Measurements from ENCODE around the gene GSTA5.
"Not testable (repeated sequence)": the region's sequence is repeated elsewhere in the genome, so short reads cannot be mapped to it uniquely, and the experiment has no call there.

GSTA5 gene

DNA sequence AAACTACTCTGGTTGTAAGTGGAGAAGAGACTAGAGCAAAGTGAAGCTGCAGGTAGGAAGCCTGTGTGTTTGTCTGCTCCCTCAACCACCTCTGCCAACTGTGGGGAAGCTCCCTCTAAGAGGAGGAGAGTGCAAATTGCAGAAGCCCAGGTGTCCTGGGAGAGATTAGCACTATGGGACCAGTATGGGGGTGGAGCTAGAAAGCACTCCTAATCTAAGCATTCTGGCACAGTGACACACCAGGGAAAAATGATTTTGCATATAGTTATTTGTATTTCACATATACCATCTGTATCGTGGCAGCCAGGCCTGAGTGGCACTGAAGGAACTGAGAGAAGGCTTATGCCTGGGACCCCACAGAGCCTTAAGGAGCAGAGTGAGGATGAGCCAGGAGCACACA lies 49.8 kb downstream of the GSTA5 start:
- TF ChIP-seq, protein P1, sequence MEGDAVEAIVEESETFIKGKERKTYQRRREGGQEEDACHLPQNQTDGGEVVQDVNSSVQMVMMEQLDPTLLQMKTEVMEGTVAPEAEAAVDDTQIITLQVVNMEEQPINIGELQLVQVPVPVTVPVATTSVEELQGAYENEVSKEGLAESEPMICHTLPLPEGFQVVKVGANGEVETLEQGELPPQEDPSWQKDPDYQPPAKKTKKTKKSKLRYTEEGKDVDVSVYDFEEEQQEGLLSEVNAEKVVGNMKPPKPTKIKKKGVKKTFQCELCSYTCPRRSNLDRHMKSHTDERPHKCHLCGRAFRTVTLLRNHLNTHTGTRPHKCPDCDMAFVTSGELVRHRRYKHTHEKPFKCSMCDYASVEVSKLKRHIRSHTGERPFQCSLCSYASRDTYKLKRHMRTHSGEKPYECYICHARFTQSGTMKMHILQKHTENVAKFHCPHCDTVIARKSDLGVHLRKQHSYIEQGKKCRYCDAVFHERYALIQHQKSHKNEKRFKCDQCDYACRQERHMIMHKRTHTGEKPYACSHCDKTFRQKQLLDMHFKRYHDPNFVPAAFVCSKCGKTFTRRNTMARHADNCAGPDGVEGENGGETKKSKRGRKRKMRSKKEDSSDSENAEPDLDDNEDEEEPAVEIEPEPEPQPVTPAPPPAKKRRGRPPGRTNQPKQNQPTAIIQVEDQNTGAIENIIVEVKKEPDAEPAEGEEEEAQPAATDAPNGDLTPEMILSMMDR (conservative IDR thresholded peaks at IDR 0.05; ENCODE audit: low read depth, low read length) = no peak
- no peak for DNase-seq (ENCODE audit: low read depth)
- H3K4me3 ChIP-seq (ENCODE audit: low read length) = no peak overlapping the region

DNA sequence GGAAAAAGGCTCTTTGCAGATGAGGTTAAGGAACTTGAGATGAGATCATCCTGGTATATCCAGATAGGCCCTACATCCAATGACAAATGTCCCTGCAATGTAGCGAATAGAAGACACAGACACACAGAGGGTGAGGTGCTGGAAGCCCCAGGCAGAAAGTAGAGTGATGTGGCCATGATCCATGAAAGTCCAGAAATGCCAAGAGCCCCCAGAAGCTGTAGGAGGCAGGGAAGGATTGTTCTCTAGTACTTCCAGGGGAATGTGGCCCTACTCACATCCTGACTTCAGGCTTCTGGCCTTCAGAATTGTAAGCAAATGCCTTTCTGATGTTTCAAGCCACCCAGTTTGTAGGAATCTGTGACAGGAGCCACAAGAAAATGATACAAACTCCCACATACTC lies 51.0 kb downstream of the GSTA5 start:
- not testable (repeated sequence) for H3K4me3 ChIP-seq (ENCODE audit: low read length); DNase-seq (ENCODE audit: low read depth)

DNA sequence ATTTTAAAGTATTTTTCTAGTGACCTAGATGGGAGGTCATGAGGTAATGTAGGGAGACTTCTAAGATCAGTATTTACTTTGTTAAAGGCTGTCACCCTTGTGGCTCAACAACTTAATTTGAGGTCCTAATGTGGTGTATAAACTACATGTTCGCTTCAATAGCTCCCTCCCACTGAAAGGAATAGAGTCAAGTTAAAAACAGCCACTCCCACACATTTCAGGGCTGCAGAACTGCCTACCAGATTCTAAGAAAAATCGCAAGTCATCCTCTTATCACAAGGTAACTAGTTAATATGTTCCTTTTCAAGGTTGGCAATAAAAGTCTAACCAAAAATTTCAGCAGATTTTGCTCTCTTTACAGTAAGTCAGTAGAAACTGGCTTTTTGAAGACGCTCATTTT lies 52.1 kb downstream of the GSTA5 start:
- no peak overlapping the region for H3K4me3 ChIP-seq (ENCODE audit: low read length)
- DNase-seq (ENCODE audit: low read depth) = no peak
- TF ChIP-seq, protein P1 (conservative IDR thresholded peaks at IDR 0.05; ENCODE audit: low read depth, low read length) = no peak

DNA sequence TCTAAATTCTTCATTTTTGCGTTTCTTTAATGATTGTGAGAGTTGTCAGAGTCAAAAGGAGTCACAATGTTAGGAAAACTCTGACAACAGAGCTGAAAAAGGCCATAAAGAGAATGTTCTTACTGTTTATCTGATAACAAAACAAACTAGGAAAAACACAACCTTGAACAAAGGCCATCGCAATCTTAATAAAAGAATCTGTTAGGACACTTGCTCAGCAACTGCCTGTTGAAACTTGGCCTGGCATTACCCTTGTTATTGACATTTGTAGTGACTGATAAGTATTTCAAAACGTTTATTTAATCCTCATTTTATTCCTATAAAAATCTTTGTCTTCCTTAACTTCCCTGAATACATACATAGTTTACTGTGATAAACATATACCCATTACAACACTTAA lies 52.7 kb downstream of the GSTA5 start:
- no peak for DNase-seq (ENCODE audit: low read depth)
- H3K4me3 ChIP-seq (ENCODE audit: low read length) = no peak overlapping the region
- TF ChIP-seq, protein P1 (conservative IDR thresholded peaks at IDR 0.05; ENCODE audit: low read depth, low read length) = no peak

DNA sequence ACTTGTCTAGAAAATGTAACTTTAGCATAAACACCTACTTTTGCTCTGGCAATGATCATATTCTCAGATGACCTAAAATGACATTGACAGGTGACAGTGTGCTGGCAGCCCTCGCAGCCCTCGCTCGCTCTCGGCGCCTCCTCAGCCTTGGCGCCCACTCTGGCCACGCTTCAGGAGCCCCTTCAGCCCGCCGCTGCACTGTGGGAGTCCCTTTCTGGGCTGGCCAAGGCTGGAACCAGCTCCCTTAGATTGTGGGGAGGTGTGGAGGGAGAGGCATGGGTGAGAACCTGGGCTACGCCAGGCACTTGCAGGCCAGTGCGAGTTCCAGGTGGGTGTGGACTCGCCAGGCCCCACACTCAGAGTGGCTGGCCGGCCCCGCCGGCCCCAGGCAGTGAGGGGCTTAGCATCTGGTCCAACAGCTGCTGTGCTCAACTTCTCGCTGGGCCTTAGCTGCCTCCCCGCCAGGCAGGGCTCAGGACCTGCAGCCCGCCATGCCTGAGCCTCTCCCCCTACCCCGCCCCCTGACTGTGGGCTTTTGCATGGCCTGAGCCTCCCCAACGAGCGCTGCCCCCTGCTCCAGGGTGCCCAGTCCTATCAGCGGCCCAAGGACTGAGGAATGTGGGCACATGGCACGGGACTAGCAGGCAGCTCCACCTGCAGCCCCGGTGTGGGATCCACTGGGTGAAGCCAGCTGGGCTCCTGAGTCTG lies 54.2 kb downstream of the GSTA5 start:
- no peak overlapping the region for H3K4me3 ChIP-seq (ENCODE audit: low read length)
- no peak for DNase-seq (ENCODE audit: low read depth)
- TF ChIP-seq, protein P1 (conservative IDR thresholded peaks at IDR 0.05; ENCODE audit: low read depth, low read length) = no peak

DNA sequence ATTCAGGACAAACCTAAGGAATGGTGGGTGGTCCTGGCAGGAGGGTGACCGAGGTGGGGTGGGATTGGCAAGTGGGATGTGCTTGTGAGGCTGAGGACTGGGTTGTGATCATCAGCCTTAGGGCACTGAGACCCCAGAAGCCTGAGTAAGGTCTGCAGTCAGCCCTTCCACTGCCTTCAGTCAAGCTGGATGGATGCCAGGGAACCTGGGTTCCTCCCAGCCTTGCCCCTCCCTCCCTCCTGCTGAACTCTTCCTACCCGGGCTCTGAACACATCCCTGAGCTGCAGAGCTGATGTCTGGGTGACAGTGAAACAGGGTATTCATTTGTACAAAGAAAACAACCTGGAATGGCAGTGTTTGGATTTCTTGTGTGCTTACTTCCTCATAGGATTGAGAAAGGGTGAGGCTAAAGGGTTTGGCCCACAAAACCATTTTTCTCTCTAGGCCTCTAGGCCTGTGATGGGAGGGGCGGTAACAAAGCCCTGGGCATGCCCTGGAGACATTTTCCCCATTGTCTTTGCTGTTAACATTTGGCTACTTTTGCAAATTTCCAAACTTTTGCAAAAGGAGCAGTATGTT lies 57.8 kb downstream of the GSTA5 start:
- DNase-seq (ENCODE audit: low read depth); H3K4me3 ChIP-seq (ENCODE audit: low read length): not testable (repeated sequence)

DNA sequence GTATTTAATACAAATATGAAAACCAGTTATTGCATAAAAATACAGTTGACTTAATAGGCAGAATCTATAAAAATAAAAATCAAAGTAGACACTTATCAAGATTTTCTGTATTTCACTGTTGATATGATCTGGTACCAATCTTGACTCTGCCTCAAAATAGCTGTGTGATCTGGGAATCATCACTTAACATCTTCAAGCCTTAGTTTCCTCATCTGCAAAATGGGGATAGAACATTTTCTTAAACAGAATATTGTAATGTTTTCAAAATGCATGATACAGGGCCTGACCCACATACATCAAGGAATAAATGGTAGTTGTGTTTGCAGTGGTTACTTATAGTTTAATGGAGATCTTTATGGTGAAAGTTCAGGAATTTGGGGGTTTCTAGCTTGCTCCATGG lies 58.4 kb downstream of the GSTA5 start:
- H3K4me3 ChIP-seq (ENCODE audit: low read length); DNase-seq (ENCODE audit: low read depth): not testable (repeated sequence)
